Activated CD8-positive, alpha-beta memory T cell treated with anti-CD3 and anti-CD28 coated beads, Interleukin-2, amount 50 U/mL, for 4 hours (primary cell): ENCODE data around the gene SCYL1.
"Not testable (repeated sequence)": the region's sequence is repeated elsewhere in the genome, so short reads cannot be mapped to it uniquely, and the experiment has no call there.

Experiments used
- DNase-seq: peaks from one replicate; pipeline ENCODE4 v3.0.0-alpha.2; 2020

SCYL1 gene

GRCh38 chr11:65506290-65506771 lies 18.6 kb upstream of the SCYL1 start:
- no peak for DNase-seq

GRCh38 chr11:65506772-65507505 lies 17.9 kb upstream of the SCYL1 start:
- DNase-seq = no peak

- not testable (repeated sequence) for DNase-seq
These were observed 12.6 kb upstream of the SCYL1 start for GRCh38 chr11:65512311-65512710.

GRCh38 chr11:65516135-65516968 lies 8.5 kb upstream of the SCYL1 start:
- DNase-seq = no peak

DNA sequence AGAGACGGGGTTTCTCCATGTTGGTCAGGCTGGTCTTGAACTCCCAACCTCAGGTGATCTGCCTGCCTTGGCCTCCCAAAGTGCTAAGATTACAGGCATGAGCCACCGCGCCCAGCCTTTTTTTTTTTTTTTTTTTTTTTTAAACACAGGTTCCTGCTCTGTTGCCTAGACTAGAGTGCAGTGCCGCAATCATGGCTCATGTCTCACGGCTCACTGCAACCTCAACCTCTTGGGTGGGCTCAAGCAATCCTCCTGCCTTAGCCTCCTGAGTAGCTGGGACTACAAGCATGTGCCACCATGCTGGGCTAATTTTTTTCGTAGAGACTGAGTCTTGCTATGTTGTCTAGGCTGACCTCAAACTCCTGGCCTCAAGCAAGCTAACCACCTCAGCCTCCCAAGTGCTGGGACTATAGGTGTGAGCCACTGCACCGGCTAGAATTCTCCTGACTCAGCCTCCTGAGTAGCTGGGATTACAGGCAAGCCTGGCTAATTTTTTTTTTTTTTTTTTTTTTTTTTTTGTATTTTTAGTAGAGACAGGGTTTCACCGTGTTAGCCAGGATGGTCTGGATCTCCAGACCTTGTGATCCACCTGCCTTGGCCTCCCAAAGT lies 5.8 kb upstream of the SCYL1 start:
- not testable (repeated sequence) for DNase-seq

GRCh38 chr11:65521777-65522521 lies 2.9 kb upstream of the SCYL1 start:
- DNase-seq = not testable (repeated sequence)

DNA sequence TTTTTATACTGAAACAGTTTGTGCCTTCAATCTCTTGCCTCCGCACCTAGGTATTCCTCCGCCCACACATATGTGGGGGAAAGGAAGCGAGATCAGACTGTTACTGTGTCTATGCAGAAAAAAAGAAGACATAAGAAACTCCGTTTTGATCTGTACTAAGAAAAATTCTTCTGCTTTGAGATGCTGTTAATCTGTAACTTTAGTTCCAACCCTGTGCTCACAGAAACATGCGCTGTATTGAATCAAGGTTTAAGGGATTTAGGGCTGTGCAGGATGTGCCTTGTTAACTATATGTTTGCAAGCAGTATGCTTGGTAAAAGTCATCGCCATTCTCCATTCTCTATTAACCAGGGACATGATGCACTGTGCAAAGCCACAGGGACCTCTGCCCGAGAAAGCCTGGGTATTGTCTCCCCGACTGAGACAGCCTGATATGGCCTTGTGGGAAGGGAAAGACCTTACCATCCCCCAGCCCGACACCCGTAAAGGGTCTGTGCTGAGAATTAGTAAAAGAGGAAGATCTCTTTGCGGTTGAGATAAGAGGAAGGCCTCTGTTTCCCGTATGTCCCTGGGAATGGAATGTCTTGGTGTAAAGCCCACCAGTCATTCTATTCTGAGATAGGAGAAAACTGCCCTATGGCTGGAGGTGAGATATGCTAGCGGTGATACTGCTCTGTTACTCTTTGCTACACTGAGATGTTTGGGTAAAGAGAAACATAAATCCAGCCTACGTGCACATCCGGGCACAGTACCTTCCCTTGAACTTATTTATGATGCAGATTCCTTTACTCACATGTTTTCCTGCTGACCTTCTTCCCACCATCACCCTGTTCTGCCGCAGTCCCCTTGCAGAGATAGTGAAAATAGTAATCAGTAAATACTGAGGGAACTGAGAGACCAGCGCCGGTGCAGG lies 1.9 kb upstream of the SCYL1 start:
- not testable (repeated sequence) for DNase-seq

- DNase-seq = not testable (repeated sequence)
These were observed 1.3 kb upstream of the SCYL1 start for GRCh38 chr11:65523631-65523968.

DNA sequence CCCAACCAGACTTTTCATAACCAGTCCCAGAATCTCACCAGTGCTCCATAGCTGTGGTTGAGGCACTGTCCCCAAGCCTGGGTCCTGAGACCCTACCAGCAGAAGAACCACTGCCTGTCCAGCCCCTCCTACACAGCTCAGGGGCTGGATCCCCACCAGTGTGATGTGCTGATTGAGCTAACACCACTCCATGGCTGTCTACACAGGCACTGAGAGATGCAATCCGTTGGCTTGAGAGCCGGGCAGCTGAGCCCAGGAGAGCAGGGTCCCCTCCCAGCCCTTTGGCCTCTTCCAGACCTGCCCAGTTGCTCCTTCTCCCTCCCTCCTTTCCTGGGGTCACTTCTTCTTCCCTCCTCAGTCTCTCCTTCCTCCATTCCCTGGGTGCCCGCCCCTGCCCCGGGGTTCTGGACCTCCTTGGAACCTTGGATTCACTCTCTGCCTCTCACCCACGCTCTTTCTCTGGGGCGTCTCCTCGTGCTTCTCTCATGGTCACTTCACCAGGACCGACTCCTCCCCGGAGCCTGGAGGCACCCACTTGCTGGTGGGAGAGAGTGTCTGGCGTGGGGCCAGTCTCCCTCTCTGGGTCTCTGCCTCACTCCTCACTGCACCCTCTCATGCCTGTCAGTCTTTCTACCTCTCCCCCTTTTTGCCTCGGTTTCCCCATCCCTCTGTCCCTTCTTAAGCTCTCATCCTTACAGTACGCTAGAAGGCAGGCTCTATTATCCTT lies 706 bp upstream of the SCYL1 start:
- no peak for DNase-seq

GRCh38 chr11:65525546-65526480 lies 930 bp downstream of the SCYL1 start:
- no peak for DNase-seq

GRCh38 chr11:65526744-65527143 lies 1.9 kb downstream of the SCYL1 start:
- DNase-seq = no peak

DNA sequence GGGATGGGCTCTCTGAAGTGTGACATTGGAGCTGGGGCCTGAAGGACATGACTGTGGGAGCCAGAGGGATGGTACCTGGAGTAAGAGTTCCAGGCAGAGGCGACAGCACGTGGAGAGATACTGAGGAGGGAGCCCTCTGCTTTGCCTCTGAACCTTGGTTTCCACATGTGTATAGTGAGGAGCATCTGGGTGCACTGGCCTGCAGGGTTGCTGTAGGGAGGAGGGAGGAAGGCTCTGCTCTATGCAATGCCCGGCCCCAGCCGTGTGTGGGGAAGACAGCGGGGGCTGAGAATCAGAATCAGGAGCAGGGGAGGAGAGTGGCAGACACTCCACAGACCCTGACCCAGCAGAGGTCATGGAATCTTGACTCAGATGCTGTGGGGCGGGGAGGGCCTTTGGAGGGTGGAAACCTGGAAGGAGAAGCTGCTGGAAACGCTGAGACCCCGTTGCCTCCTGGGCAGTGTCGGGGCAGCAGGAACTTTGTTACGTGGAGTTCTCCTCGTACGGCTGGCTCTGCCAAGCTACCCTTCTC lies 4.0 kb downstream of the SCYL1 start:
- DNase-seq = no peak

GRCh38 chr11:65529475-65530156 lies 4.7 kb downstream of the SCYL1 start:
- DNase-seq = no peak

GRCh38 chr11:65530157-65530496 lies 5.2 kb downstream of the SCYL1 start:
- DNase-seq = no peak

- DNase-seq = no peak
These were observed 7.6 kb downstream of the SCYL1 start for GRCh38 chr11:65532388-65533064.

GRCh38 chr11:65535102-65535501 lies 10.2 kb downstream of the SCYL1 start:
- no peak for DNase-seq

DNA sequence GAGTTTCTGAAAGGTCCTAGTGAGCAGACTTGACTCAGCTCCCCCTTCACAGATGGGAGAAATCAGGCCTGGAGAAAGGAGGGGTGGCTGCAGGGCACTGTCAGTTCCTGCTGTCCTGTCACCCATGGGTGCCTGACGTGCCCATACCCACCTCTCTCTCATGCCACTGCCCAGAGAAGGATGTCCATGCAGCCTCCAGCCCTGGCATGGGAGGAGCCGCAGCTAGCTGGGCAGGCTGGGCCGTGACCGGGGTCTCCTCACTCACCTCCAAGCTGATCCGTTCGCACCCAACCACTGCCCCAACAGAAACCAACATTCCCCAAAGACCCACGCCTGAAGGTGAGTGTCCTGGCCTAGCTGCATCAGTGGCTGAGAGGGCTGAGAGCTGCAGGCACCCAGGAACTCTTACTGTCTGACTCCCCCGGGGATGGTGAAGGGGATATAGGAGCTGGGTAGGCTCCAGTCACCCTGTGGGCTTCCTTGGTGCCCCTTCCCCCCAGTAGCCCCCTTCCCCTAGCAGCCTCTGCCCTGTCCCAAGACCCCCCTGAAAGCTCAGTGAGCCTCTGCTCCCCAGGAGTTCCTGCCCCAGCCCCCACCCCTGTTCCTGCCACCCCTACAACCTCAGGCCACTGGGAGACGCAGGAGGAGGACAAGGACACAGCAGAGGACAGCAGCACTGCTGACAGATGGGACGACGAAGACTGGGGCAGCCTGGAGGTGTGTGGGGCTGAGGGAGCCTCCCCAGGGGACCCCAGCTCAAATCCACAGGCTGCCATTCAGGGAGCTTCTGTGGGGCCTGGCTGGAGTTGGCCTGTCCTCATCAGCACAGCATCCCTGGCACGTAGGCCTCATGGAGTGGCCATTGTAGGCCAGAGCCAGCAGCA lies 11.8 kb downstream of the SCYL1 start:
- no peak for DNase-seq

- DNase-seq = no peak
These were observed 12.4 kb downstream of the SCYL1 start for GRCh38 chr11:65537296-65537597.
